Stimulated activated CD4-positive, alpha-beta T cell treated with anti-CD3 and anti-CD28 coated beads, TNF-alpha, amount 100 ng/mL, for 48 hours (primary cell): ENCODE results near the gene GALNT13.

Experiments used
- DNase-seq, 3 donors: peaks; one replicate each; pipeline ENCODE4 v3.0.0-alpha.2; 2020; ENCODE audit warnings: low read depth in 3 of 3

Gene GALNT13

GRCh38 chr2:153871231-153872221 is at the start of gene GALNT13:
Gene GALNT13 (plus strand): TSS chr2:153871922.
- no peak for DNase-seq

GRCh38 chr2:153823880-153824279 is 47.8 kb upstream of the GALNT13 start:
- no peak for DNase-seq

GRCh38 chr2:153828335-153828734 is 43.4 kb upstream of the GALNT13 start:
- no peak for DNase-seq

- no peak for DNase-seq
These were observed 37.1 kb upstream of the GALNT13 start for GRCh38 chr2:153834662-153835061.

GRCh38 chr2:153858250-153858649 is 13.5 kb upstream of the GALNT13 start:
- DNase-seq, result no peak

GRCh38 chr2:153864022-153864421 is 7.7 kb upstream of the GALNT13 start:
- no peak for DNase-seq

GRCh38 chr2:153866595-153866994 is 5.1 kb upstream of the GALNT13 start:
- no peak for DNase-seq

- DNase-seq, result no peak
These were observed 1.4 kb upstream of the GALNT13 start for GRCh38 chr2:153870308-153870707.

- no peak for DNase-seq
These were observed 759 bp downstream of the GALNT13 start for GRCh38 chr2:153872311-153873051.

- no peak for DNase-seq
These were observed 1.6 kb downstream of the GALNT13 start for GRCh38 chr2:153873052-153874048.

GRCh38 chr2:153875801-153876466 is 4.2 kb downstream of the GALNT13 start:
- DNase-seq, result no peak

- DNase-seq, result no peak
These were observed 9.2 kb downstream of the GALNT13 start for GRCh38 chr2:153880926-153881325.

GRCh38 chr2:153886833-153887232 is 15.1 kb downstream of the GALNT13 start:
- no peak for DNase-seq

- no peak for DNase-seq
These were observed 18.9 kb downstream of the GALNT13 start for GRCh38 chr2:153890576-153890975.

- no peak for DNase-seq
These were observed 19.3 kb downstream of the GALNT13 start for GRCh38 chr2:153891051-153891450.

- DNase-seq, result no peak
These were observed 41.2 kb downstream of the GALNT13 start for GRCh38 chr2:153912798-153913396.

GRCh38 chr2:153917570-153917969 is 45.8 kb downstream of the GALNT13 start:
- no peak for DNase-seq

- DNase-seq, result no peak
These were observed 63.8 kb downstream of the GALNT13 start for GRCh38 chr2:153935511-153935910.

GRCh38 chr2:153939124-153939796 is 67.5 kb downstream of the GALNT13 start:
- no peak for DNase-seq

- DNase-seq, result no peak
These were observed 68.8 kb downstream of the GALNT13 start for GRCh38 chr2:153940511-153940910.
